Adrenal gland (tissue), 5 donors: ENCODE measurements around the gene SH3BP4.

ENCODE experiments used
- POLR2A ChIP-seq, 2 donors: fragments of 450-650 bp; IDR thresholded peaks; one replicate each; pipeline ENCODE4 v1.6.1; 2017; ENCODE audit warnings: antibody characterized with exemption in 2 of 2, mild to moderate bottlenecking in 2 of 2, moderate library complexity in 1 of 2
- TF ChIP-seq, protein P1 (sequence below), 6 experiments: fragments of 450-650 bp in 4 of 6; fragments of 200-600 bp in 2 of 6; sonication (generic) in 1 of 6; IDR thresholded peaks; 1 replicate in 5 of 6; 2 replicates in 1 of 6; pipeline versions ENCODE4 v1.5.1 to v1.8.0; 2016 to 2021; ENCODE audit warnings: antibody characterized with exemption in 6 of 6, mild to moderate bottlenecking in 2 of 6, moderate library complexity in 1 of 6
- donor health status: DM: no; HTN: no; CAD: no.

DNA sequence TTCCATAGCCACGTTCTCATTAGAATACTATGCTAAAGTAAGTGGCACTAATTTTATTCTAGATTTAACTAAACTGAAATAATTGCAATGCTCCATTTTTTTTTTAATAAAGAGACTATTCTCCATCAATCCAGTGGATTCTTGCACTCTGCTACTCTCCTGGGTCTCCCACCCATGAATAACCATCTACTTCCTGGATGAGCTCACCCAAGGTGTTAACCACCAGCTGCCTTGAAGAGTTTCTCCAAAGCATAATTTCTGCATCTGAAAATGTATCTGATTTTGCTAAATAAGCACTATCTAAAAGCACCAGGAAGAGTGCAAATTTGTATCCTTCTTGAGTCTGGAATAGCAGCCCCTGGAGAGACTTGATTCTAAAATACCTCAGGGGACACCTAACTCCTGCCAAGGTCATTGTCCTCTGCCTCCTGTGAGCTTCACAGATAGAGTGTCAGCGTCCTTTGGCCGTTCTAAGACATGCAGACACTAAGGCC is 41.6 kb upstream of the SH3BP4 start:
- TF ChIP-seq, protein P1, sequence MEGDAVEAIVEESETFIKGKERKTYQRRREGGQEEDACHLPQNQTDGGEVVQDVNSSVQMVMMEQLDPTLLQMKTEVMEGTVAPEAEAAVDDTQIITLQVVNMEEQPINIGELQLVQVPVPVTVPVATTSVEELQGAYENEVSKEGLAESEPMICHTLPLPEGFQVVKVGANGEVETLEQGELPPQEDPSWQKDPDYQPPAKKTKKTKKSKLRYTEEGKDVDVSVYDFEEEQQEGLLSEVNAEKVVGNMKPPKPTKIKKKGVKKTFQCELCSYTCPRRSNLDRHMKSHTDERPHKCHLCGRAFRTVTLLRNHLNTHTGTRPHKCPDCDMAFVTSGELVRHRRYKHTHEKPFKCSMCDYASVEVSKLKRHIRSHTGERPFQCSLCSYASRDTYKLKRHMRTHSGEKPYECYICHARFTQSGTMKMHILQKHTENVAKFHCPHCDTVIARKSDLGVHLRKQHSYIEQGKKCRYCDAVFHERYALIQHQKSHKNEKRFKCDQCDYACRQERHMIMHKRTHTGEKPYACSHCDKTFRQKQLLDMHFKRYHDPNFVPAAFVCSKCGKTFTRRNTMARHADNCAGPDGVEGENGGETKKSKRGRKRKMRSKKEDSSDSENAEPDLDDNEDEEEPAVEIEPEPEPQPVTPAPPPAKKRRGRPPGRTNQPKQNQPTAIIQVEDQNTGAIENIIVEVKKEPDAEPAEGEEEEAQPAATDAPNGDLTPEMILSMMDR (IDR thresholded peaks at IDR 0.05): no peak
- no peak for TF ChIP-seq POLR2A (IDR thresholded peaks at IDR 0.05)
